H1 (cell line): ENCODE results near the gene KIAA0513. TPM values are rescaled to one million over a fixed set of nuclear protein-coding genes. Genes with fewer than 3 reads are reported as not detected.

Experiments used
- CTCF ChIA-PET: fragments of 300-600 bp; sonication (Branson Sonifier 250); formaldehyde crosslinking; loops from one replicate; lab custom pipeline; 2021; ENCODE audit not compliant: partially characterized antibody; lab: Charles Lee
- POLR2A ChIA-PET: fragments of 300-600 bp; sonication (Branson Sonifier 250); formaldehyde crosslinking; loops from one replicate; lab custom pipeline; 2021; ENCODE audit warnings: inconsistent platforms; ENCODE audit not compliant: partially characterized antibody; lab: Charles Lee
- DNase-seq, 2 experiments: peaks; one replicate each; pipeline versions ENCODE4 v3.0.0 to v3.0.0-alpha.2; 2010 to 2022; ENCODE audit warnings: low spot score in 2 of 2, low read depth in 1 of 2, mixed read lengths in 1 of 2
- FAIRE-seq: peaks from 2 replicates; lab custom pipeline; 2011; peaks lifted over from hg19 to GRCh38; lab: Jason Lieb, UNC
- H2AFZ ChIP-seq: 2 replicates; pipeline ENCODE4 v1.8.1; 2012; ENCODE audit warnings: low read length, inconsistent platforms
- H2AK5ac ChIP-seq: 2 replicates; pipeline ENCODE4 v1.6.1; 2013; ENCODE audit warnings: low read depth, low read length
- H2BK120ac ChIP-seq: replicated peaks from 2 replicates; pipeline ENCODE3; 2013; ENCODE audit warnings: low read depth, low read length, inconsistent platforms
- H2BK12ac ChIP-seq: 2 replicates; pipeline ENCODE4 v1.6.1; 2013; ENCODE audit warnings: low read depth, low read length
- H2BK15ac ChIP-seq: 2 replicates; pipeline ENCODE4 v1.6.1; 2013; ENCODE audit warnings: low read length
- H2BK20ac ChIP-seq: 2 replicates; pipeline ENCODE4 v1.6.1; 2013; ENCODE audit warnings: low read length
- H2BK5ac ChIP-seq: 2 replicates; pipeline ENCODE4 v1.6.1; 2013; ENCODE audit warnings: low read depth, low read length
- H3K14ac ChIP-seq: 2 replicates; pipeline ENCODE4 v1.6.1; 2013; ENCODE audit warnings: inconsistent platforms; ENCODE audit not compliant: insufficient read length
- H3K18ac ChIP-seq: 2 replicates; pipeline ENCODE4 v1.6.1; 2013; ENCODE audit warnings: low read length; ENCODE audit errors: extremely low read depth
- H3K23ac ChIP-seq: 2 replicates; pipeline ENCODE4 v1.6.1; 2013; ENCODE audit warnings: inconsistent platforms; ENCODE audit not compliant: insufficient read length
- H3K23me2 ChIP-seq: 2 replicates; pipeline ENCODE4 v1.6.1; 2013; ENCODE audit warnings: low read depth, low read length
- H3K27ac ChIP-seq: 2 replicates; pipeline ENCODE4 v1.6.1; 2011; ENCODE audit warnings: low read depth, low read length, inconsistent platforms
- H3K27me3 ChIP-seq, 4 experiments: replicated peaks in 1 of 4; 1 replicate in 1 of 4; 2 replicates in 3 of 4; pipeline versions ENCODE4 v1.6.1 to v1.8.1; 2011 to 2013; ENCODE audit warnings: low read length in 3 of 4, mild to moderate bottlenecking in 3 of 4, inconsistent platforms in 2 of 4, mixed read lengths in 2 of 4, moderate library complexity in 1 of 4; ENCODE audit not compliant: control insufficient read depth in 3 of 4, insufficient read depth in 3 of 4; ENCODE audit errors: extremely low read depth in 1 of 4
- H3K36me3 ChIP-seq, 4 experiments: 2 replicates each; pipeline versions ENCODE4 v1.6.1 to v1.8.1; 2011 to 2013; ENCODE audit warnings: mild to moderate bottlenecking in 4 of 4, low read length in 3 of 4, moderate library complexity in 2 of 4, control low read depth in 1 of 4, inconsistent platforms in 1 of 4; ENCODE audit not compliant: insufficient read depth in 4 of 4, control insufficient read depth in 2 of 4
- H3K4ac ChIP-seq: replicated peaks from 2 replicates; pipeline ENCODE3; 2013; ENCODE audit warnings: low read length, low read depth, mixed read lengths, inconsistent platforms; ENCODE audit not compliant: insufficient read length
- H3K4me1 ChIP-seq, 4 experiments: replicated peaks in 1 of 4; 1 replicate in 1 of 4; 2 replicates in 3 of 4; pipeline versions ENCODE4 v1.6.1 to v1.8.1; 2011 to 2013; ENCODE audit warnings: low read length in 3 of 4, inconsistent platforms in 2 of 4, mixed read lengths in 1 of 4; ENCODE audit not compliant: insufficient read depth in 4 of 4, control insufficient read depth in 3 of 4
- H3K4me2 ChIP-seq, 2 experiments: 2 replicates each; pipeline versions ENCODE4 v1.6.1 to v1.8.1; 2011 to 2013; ENCODE audit warnings: low read depth in 2 of 2, low read length in 2 of 2, control low read depth in 1 of 2, inconsistent platforms in 1 of 2, mild to moderate bottlenecking in 1 of 2; ENCODE audit not compliant: insufficient read depth in 1 of 2
- H3K4me3 ChIP-seq, 4 experiments: fragments of 200-600, 300-600 bp in 1 of 4; sonication (generic), shearing (Covaris generic), sonication (Bioruptor Twin) in 1 of 4; 2 replicates each; pipeline versions ENCODE4 v1.5.1 to v1.8.1; 2011 to 2016; ENCODE audit warnings: low read length in 4 of 4, low read depth in 3 of 4, control low read depth in 2 of 4, inconsistent platforms in 2 of 4, mild to moderate bottlenecking in 2 of 4, mixed read lengths in 1 of 4, moderate library complexity in 1 of 4; ENCODE audit not compliant: insufficient read depth in 2 of 4; ENCODE audit errors: extremely low read depth in 1 of 4
- H3K56ac ChIP-seq: replicated peaks from 2 replicates; pipeline ENCODE3; 2013; ENCODE audit warnings: low read depth, mild to moderate bottlenecking, mixed read lengths, low read length, inconsistent platforms; ENCODE audit not compliant: insufficient read length
- H3K79me1 ChIP-seq: 2 replicates; pipeline ENCODE4 v1.6.1; 2013; ENCODE audit warnings: low read depth, low read length, control low read depth
- H3K79me2 ChIP-seq, 2 experiments: 2 replicates each; pipeline versions ENCODE4 v1.6.1 to v1.8.1; 2012 to 2013; ENCODE audit warnings: low read length in 2 of 2, mild to moderate bottlenecking in 2 of 2, inconsistent platforms in 1 of 2; ENCODE audit not compliant: insufficient read depth in 2 of 2, control insufficient read depth in 1 of 2
- H3K9ac ChIP-seq, 4 experiments: replicated peaks in 1 of 4; 1 replicate in 1 of 4; 2 replicates in 3 of 4; pipeline versions ENCODE4 v1.6.1 to v1.8.1; 2011 to 2013; ENCODE audit warnings: low read depth in 3 of 4, low read length in 3 of 4, control low read depth in 2 of 4, mild to moderate bottlenecking in 2 of 4, moderate library complexity in 2 of 4, inconsistent platforms in 1 of 4; ENCODE audit errors: extremely low read depth in 1 of 4
- H3K9me3 ChIP-seq, 2 experiments: 2 replicates each; pipeline versions ENCODE4 v1.6.1 to v1.8.1; 2012 to 2013; ENCODE audit warnings: mild to moderate bottlenecking in 2 of 2, moderate library complexity in 2 of 2, control low read depth in 1 of 2, inconsistent platforms in 1 of 2, low read depth in 1 of 2, low read length in 1 of 2, mixed read lengths in 1 of 2; ENCODE audit not compliant: insufficient read depth in 2 of 2
- H4K20me1 ChIP-seq, 2 experiments: replicated peaks in 1 of 2; 2 replicates each; pipeline versions ENCODE3 to v1.8.1; 2011 to 2013; ENCODE audit warnings: inconsistent platforms in 2 of 2, low read length in 2 of 2, mild to moderate bottlenecking in 1 of 2; ENCODE audit not compliant: insufficient read depth in 2 of 2, control insufficient read depth in 1 of 2
- H4K5ac ChIP-seq: 2 replicates; pipeline ENCODE4 v1.6.1; 2013; ENCODE audit warnings: low read length, low read depth, mixed read lengths, inconsistent platforms; ENCODE audit not compliant: insufficient read length
- H4K8ac ChIP-seq: 2 replicates; pipeline ENCODE4 v1.8.0; 2013; ENCODE audit warnings: mild to moderate bottlenecking, moderate library complexity, low read length, inconsistent platforms; ENCODE audit not compliant: insufficient read depth; ENCODE audit errors: extremely low read depth
- H4K91ac ChIP-seq: replicated peaks from 2 replicates; pipeline ENCODE3; 2013; ENCODE audit warnings: low read length, mixed read lengths, inconsistent platforms; ENCODE audit not compliant: insufficient read length
- ATF3 ChIP-seq: IDR thresholded peaks from 2 replicates; pipeline ENCODE4 v1.6.1; 2011; ENCODE audit warnings: low read depth, mild to moderate bottlenecking, low read length; ENCODE audit not compliant: insufficient read depth
- EGR1 ChIP-seq: IDR thresholded peaks from 2 replicates; pipeline ENCODE4 v1.6.1; 2011; ENCODE audit warnings: low read depth, low read length, borderline replicate concordance
- EZH2 ChIP-seq: fragments of 200-600 bp; sonication (generic); IDR thresholded peaks from 2 replicates; pipeline ENCODE4 v1.7.1; 2012; ENCODE audit warnings: low read depth, mild to moderate bottlenecking, moderate library complexity, low read length, inconsistent platforms; ENCODE audit not compliant: severe bottlenecking
- RFX5 ChIP-seq: IDR thresholded peaks from 2 replicates; pipeline ENCODE4 v1.6.1; 2011; ENCODE audit warnings: low read depth, low read length, improper control_type of control experiment, borderline replicate concordance
- SIN3A ChIP-seq, 2 experiments: IDR thresholded peaks in 1 of 2; conservative IDR thresholded peaks in 1 of 2; 2 replicates each; pipeline ENCODE4 v1.6.1; 2011 to 2012; ENCODE audit warnings: low read length in 2 of 2, improper control_type of control experiment in 1 of 2, low read depth in 1 of 2, mild to moderate bottlenecking in 1 of 2
- TEAD4 ChIP-seq: IDR thresholded peaks from 2 replicates; pipeline ENCODE4 v1.6.1; 2012; ENCODE audit warnings: low read depth, low read length, inconsistent platforms, mixed read lengths
- WGBS, 2 experiments: shearing (Covaris generic) in 1 of 2; methylation state at CpG; one replicate each; pipeline versions ENCODE4 v1.1.6 to v1.1.7; 2013 to 2015; ENCODE audit warnings: low lambda C conversion rate in 2 of 2, mixed read lengths in 2 of 2, inconsistent platforms in 1 of 2, low coverage in 1 of 2, missing lambda C conversion rate in 1 of 2; ENCODE audit not compliant: insufficient replicate concordance in 2 of 2, insufficient coverage in 1 of 2, insufficient read length in 1 of 2; ENCODE audit errors: extremely low coverage in 1 of 2, missing lambda C conversion rate in 1 of 2; 5-methylcytosine and 5-hydroxymethylcytosine counted together
- polyA plus RNA-seq, 7 experiments: library from polyadenylated mRNA; depleted of rRNA in 3 of 7; stranded (reverse) in 5 of 7; unstranded in 2 of 7; fragments of >200 nt in 5 of 7; fragments of 200-250 nt in 2 of 7; gene quantifications; 1 replicate in 5 of 7; 2 replicates in 1 of 7; 4 replicates in 1 of 7; pipeline versions ENCODE4 v1.2.1 to v1.2.3, GENCODE V29; 2011 to 2013; ENCODE audit warnings: missing spikeins in 2 of 7, mixed read lengths in 2 of 7
- total RNA-seq: library from RNA; stranded (reverse); fragmentation: NEBNext Ultra II Directional; extraction: Animal tissue kit (Norgen Biotek cat#: 25700); gene quantifications from 2 replicates; pipeline ENCODE4 v1.2.1, GENCODE V29; 2021

Gene KIAA0513
- total and polyA plus RNA-seq, 2 of the 8 experiments (the other 6 are each of a cell fraction or from before 2014, with no cell fraction given): 2.1 to 6.1 TPM

GRCh38 chr16:85112364-85112763, 84.8 kb downstream of the KIAA0513 start, which contains the start of gene CIBAR2:
CIBAR2 (minus strand) TSS chr16:85112472; CDS start chr16:85112352, 120 bp downstream.
- no peak within 1 kb of the TSS for H2BK5ac ChIP-seq
- H3K4me3 ChIP-seq: no peak within 1 kb of the TSS
- H3K9ac ChIP-seq: no peak within 1 kb of the TSS; a peak in 1 of 7 replicates
- no peaks in the 10 kb centered on the region; the same call in 1 of the 2 replicates for H3K23me2 ChIP-seq
- no peak within 1 kb of the TSS for H4K91ac ChIP-seq
- peak in 1 of 2 experiments; percentile 63 for DNase-seq
- no peak within 1 kb of the TSS for H2BK20ac ChIP-seq
- FAIRE-seq: no peak
- H3K27me3 ChIP-seq: no peaks in the 10 kb centered on the region
- no peak within 1 kb of the TSS for H2AFZ ChIP-seq
- POLR2A ChIA-PET: no interaction called here
- WGBS, 2 experiments: 60% methylated on average over 14 of the region's 15 CpGs; no CpG with 5 or more reads in 1 of the 2 experiments
- TF ChIP-seq EZH2 (no peak), ATF3 (no peak), RFX5 (no peak), SIN3A (conservative IDR thresholded peaks at IDR 0.05 in 1 of 2, IDR thresholded peaks at IDR 0.05 in 1 of 2; ENCODE audit: low read depth in 1 of 2, low read length in 2 of 2) (peak in 1 of 2 experiments; percentile 53; a peak in 1 of 4 replicates), TEAD4 (no peak), EGR1 (peak; percentile 74; the same call in 1 of the 2 replicates)
- TF ChIP-seq, all 59 proteins: peak for 2
- no peak within 1 kb of the TSS for H3K56ac ChIP-seq
- no peak within 1 kb of the TSS for H4K5ac ChIP-seq
- no peak within 1 kb of the TSS for H2BK12ac ChIP-seq
- H3K79me1 ChIP-seq: no peaks in the 10 kb centered on the region
- no peaks in the 10 kb centered on the region for H3K79me2 ChIP-seq
- H2BK15ac ChIP-seq: no peak within 1 kb of the TSS
- no peaks in the 10 kb centered on the region for H3K9me3 ChIP-seq
- H3K23ac ChIP-seq: no peak within 1 kb of the TSS
- no peak within 1 kb of the TSS; a peak in 1 of 4 replicates for H3K4me2 ChIP-seq
- no peak within 1 kb of the TSS for H3K4ac ChIP-seq
- H2BK120ac ChIP-seq: no peak within 1 kb of the TSS
- no peak within 1 kb of the TSS for H3K27ac ChIP-seq
- no peaks in the 10 kb centered on the region for H3K36me3 ChIP-seq
- CTCF ChIA-PET: interaction anchor here (0.6 to 2.1 kb wide), 15 partner anchors 8 to 1079 kb away, joined by 3 to 8 read pairs (median 3); no protein-coding TSS in a partner anchor
- peaks cover 0 to 3% (median 1%) of the 10 kb centered on the region in 4 experiments; a peak in 2 of 7 replicates for H3K4me1 ChIP-seq
- H4K8ac ChIP-seq: no peak within 1 kb of the TSS
- no peak within 1 kb of the TSS for H2AK5ac ChIP-seq
- H3K18ac ChIP-seq: no peak within 1 kb of the TSS
- no peak within 1 kb of the TSS for H3K14ac ChIP-seq
- no peaks in the 10 kb centered on the region for H4K20me1 ChIP-seq
